Neural cell (in vitro differentiated cells): ENCODE data around the gene RET. TPM values are rescaled to one million over a fixed set of nuclear protein-coding genes. Genes with fewer than 3 reads are reported as not detected.

Experiments used
- H2AFZ ChIP-seq: fragments of 200-600, 300-800 bp; sonication (generic), shearing (Covaris generic); 2 replicates; pipeline ENCODE4 v1.6.0; 2014; ENCODE audit warnings: low read depth, mild to moderate bottlenecking, antibody characterized with exemption, low read length, moderate library complexity
- H3F3A ChIP-seq: fragments of 200-600 bp; shearing (Covaris generic); 2 replicates; pipeline ENCODE4 v1.6.1; 2016; ENCODE audit warnings: mild to moderate bottlenecking, moderate library complexity, mixed read lengths, antibody characterized with exemption, low read length; ENCODE audit not compliant: insufficient read depth, poor library complexity, severe bottlenecking
- H3K27ac ChIP-seq: fragments of 200-600, 300-800 bp; sonication (generic), shearing (Covaris generic); 2 replicates; pipeline ENCODE4 v1.5.1; 2014; ENCODE audit warnings: mild to moderate bottlenecking, low read length, moderate library complexity
- H3K27me3 ChIP-seq: fragments of 300-800, 200-600 bp; sonication (generic), shearing (Covaris generic); 2 replicates; pipeline ENCODE4 v1.6.0; 2014; ENCODE audit warnings: mild to moderate bottlenecking, low read depth, low read length, moderate library complexity; ENCODE audit not compliant: insufficient read depth
- H3K36me3 ChIP-seq: fragments of 300-800, 200-600 bp; sonication (generic), shearing (Covaris generic); 2 replicates; pipeline ENCODE4 v1.5.1; 2014; ENCODE audit warnings: mild to moderate bottlenecking, antibody characterized with exemption, low read length, moderate library complexity; ENCODE audit not compliant: insufficient read depth
- H3K4me2 ChIP-seq: fragments of 300-800, 200-600 bp; sonication (generic), shearing (Covaris generic); 2 replicates; pipeline ENCODE4 v1.6.0; 2014; ENCODE audit warnings: mild to moderate bottlenecking, low read length
- H3K4me3 ChIP-seq: fragments of 300-800, 200-600 bp; sonication (generic), shearing (Covaris generic); 2 replicates; pipeline ENCODE4 v1.5.1; 2014; ENCODE audit warnings: mild to moderate bottlenecking, low read length, moderate library complexity
- H3K79me2 ChIP-seq: fragments of 200-600 bp; shearing (Covaris generic); replicated peaks from 2 replicates; pipeline ENCODE4 v1.6.0; 2014; ENCODE audit warnings: mild to moderate bottlenecking, low read length, moderate library complexity; ENCODE audit not compliant: insufficient read depth
- H3K9ac ChIP-seq: fragments of 300-800, 200-600 bp; sonication (generic), shearing (Covaris generic); 2 replicates; pipeline ENCODE4 v1.6.1; 2016; ENCODE audit warnings: mild to moderate bottlenecking, low read length, mixed read lengths
- H3K9me2 ChIP-seq: fragments of 200-600 bp; shearing (Covaris generic); 2 replicates; pipeline ENCODE4 v1.6.1; 2016; ENCODE audit warnings: mild to moderate bottlenecking, low read length, mixed read lengths; ENCODE audit not compliant: insufficient read depth
- H3K9me3 ChIP-seq: fragments of 200-600, 300-800 bp; sonication (generic), shearing (Covaris generic); 2 replicates; pipeline ENCODE4 v1.6.1; 2016; ENCODE audit warnings: mild to moderate bottlenecking, mixed run types, low read length, moderate library complexity, mixed read lengths
- H4K20me1 ChIP-seq: fragments of 200-600 bp; shearing (Covaris generic); 2 replicates; pipeline ENCODE4 v1.6.1; 2016; ENCODE audit warnings: mild to moderate bottlenecking, mixed run types; ENCODE audit not compliant: insufficient read depth
- CTCF ChIP-seq: fragments of 450-650 bp; IDR thresholded peaks from 2 replicates; pipeline ENCODE4 v1.5.1; 2014; ENCODE audit warnings: antibody characterized with exemption, mild to moderate bottlenecking, moderate library complexity; ENCODE audit not compliant: poor library complexity, severe bottlenecking
- EP300 ChIP-seq: fragments of 450-650 bp; conservative IDR thresholded peaks from 2 replicates; pipeline ENCODE4 v1.6.1; 2014; ENCODE audit warnings: antibody characterized with exemption, mild to moderate bottlenecking, moderate library complexity; ENCODE audit not compliant: poor library complexity, severe bottlenecking
- EZH2 ChIP-seq: fragments of 200-600, 300-800 bp; shearing (Covaris generic), sonication (generic); IDR thresholded peaks from 2 replicates; pipeline ENCODE4 v1.6.1; 2014; ENCODE audit warnings: antibody characterized with exemption, low read length, borderline replicate concordance, mild to moderate bottlenecking; ENCODE audit not compliant: insufficient read depth, poor library complexity, severe bottlenecking
- MXI1 ChIP-seq: fragments of 450-650 bp; conservative IDR thresholded peaks from 2 replicates; pipeline ENCODE4 v1.6.1; 2014; ENCODE audit warnings: antibody characterized with exemption, mild to moderate bottlenecking; ENCODE audit not compliant: poor library complexity, severe bottlenecking
- POLR2AphosphoS5 ChIP-seq: IDR thresholded peaks from 2 replicates; pipeline ENCODE4 v1.6.1; 2012
- RAD21 ChIP-seq: fragments of 450-650 bp; conservative IDR thresholded peaks from 2 replicates; pipeline ENCODE4 v1.6.1; 2014; ENCODE audit warnings: antibody characterized with exemption, mild to moderate bottlenecking, moderate library complexity
- REST ChIP-seq: IDR thresholded peaks from 2 replicates; pipeline ENCODE4 v1.6.1; 2012; ENCODE audit warnings: borderline replicate concordance
- SMC3 ChIP-seq: fragments of 450-650 bp; conservative IDR thresholded peaks from 2 replicates; pipeline ENCODE4 v1.6.1; 2014; ENCODE audit warnings: antibody characterized with exemption, mild to moderate bottlenecking, moderate library complexity; ENCODE audit not compliant: poor library complexity
- TAF1 ChIP-seq: IDR thresholded peaks from 2 replicates; pipeline ENCODE4 v1.6.1; 2012; ENCODE audit warnings: low read depth
- polyA plus RNA-seq: library from polyadenylated mRNA; depleted of rRNA; stranded (reverse); fragments of >200 nt; gene quantifications from 2 replicates; pipeline ENCODE4 v1.2.3, GENCODE V29; 2014

Gene RET
- polyA plus RNA-seq, 1 donor from 2014 or later, result 1.7 TPM

- no peak for TF ChIP-seq SMC3
- no peak for TF ChIP-seq EP300
- TF ChIP-seq TAF1, result no peak
- no peak for TF ChIP-seq RAD21
- no peak for TF ChIP-seq MXI1
- TF ChIP-seq CTCF, result no peak
- no peak for TF ChIP-seq REST
- no peak for TF ChIP-seq POLR2AphosphoS5
- no peak for TF ChIP-seq EZH2
- Histone ChIP-seq H3K9me3 (no peaks in the 10 kb centered on the region), H3K27me3 (no peaks in the 10 kb centered on the region)
Measured at GRCh38 chr10:43170491-43170890, 93.6 kb downstream of the RET start.

GRCh38 chr10:43172645-43173044 lies 95.8 kb downstream of the RET start:
- peaks cover 9% of the 10 kb centered on the region for H3K36me3 ChIP-seq
- H3K27ac ChIP-seq, result no peak overlapping the region
- no peak overlapping the region for H3K4me2 ChIP-seq

More at GRCh38 chr10:43170491-43170890, 93.6 kb downstream of the RET start:
- no peaks in the 10 kb centered on the region for H3K36me3 ChIP-seq
- H3K9ac ChIP-seq, result no peak overlapping the region
- no peaks in the 10 kb centered on the region for H3F3A ChIP-seq
- no peak overlapping the region for H3K4me2 ChIP-seq
- no peaks in the 10 kb centered on the region for H3K9me2 ChIP-seq
- no peaks in the 10 kb centered on the region for H3K79me2 ChIP-seq
- no peaks in the 10 kb centered on the region for H4K20me1 ChIP-seq
- no peak overlapping the region for H3K27ac ChIP-seq
- H3K4me3 ChIP-seq, result no peak overlapping the region
- H2AFZ ChIP-seq, result no peak overlapping the region

More at GRCh38 chr10:43172645-43173044, 95.8 kb downstream of the RET start:
- H4K20me1 ChIP-seq, result no peaks in the 10 kb centered on the region
- no peaks in the 10 kb centered on the region for H3K9me2 ChIP-seq
- H3K79me2 ChIP-seq, result no peaks in the 10 kb centered on the region
- no peak overlapping the region for H2AFZ ChIP-seq
- H3K27me3 ChIP-seq, result no peaks in the 10 kb centered on the region
- H3K4me3 ChIP-seq, result no peak overlapping the region
- no peaks in the 10 kb centered on the region for H3F3A ChIP-seq
- no peak overlapping the region for H3K9ac ChIP-seq
- TF ChIP-seq MXI1, result no peak
- TF ChIP-seq EP300, result no peak
- TF ChIP-seq CTCF, result no peak
- no peak for TF ChIP-seq RAD21
- no peak for TF ChIP-seq EZH2
- no peak for TF ChIP-seq TAF1
- TF ChIP-seq SMC3, result no peak
- TF ChIP-seq POLR2AphosphoS5, result no peak
- TF ChIP-seq REST, result no peak
- H3K9me3 ChIP-seq, result no peaks in the 10 kb centered on the region
